Measurements from ENCODE around the gene CPA2.
"Not testable (repeated sequence)": the region's sequence is repeated elsewhere in the genome, so short reads cannot be mapped to it uniquely, and the experiment has no call there.

CPA2 gene

DNA sequence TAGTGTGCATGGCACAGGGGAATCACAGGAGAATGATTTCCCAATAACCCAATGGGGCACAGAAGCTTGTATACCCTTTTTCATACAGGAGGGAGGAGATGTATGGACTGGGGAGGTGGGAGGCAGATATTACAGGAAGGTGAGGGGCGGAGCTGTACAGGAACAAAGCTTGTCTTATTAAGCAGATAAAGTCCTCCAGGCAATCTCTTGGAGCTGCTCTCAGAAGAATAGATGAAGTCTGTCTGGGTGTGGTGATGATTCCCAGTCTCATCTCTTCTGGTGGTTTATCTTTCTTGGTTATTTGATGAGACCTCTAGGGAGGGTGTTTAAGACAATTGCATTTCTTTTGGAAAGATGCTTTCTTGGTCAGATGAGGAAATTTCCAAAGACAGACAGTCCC is 52.9 kb downstream of the CPA2 start:
- DNase-seq, result no peak

DNA sequence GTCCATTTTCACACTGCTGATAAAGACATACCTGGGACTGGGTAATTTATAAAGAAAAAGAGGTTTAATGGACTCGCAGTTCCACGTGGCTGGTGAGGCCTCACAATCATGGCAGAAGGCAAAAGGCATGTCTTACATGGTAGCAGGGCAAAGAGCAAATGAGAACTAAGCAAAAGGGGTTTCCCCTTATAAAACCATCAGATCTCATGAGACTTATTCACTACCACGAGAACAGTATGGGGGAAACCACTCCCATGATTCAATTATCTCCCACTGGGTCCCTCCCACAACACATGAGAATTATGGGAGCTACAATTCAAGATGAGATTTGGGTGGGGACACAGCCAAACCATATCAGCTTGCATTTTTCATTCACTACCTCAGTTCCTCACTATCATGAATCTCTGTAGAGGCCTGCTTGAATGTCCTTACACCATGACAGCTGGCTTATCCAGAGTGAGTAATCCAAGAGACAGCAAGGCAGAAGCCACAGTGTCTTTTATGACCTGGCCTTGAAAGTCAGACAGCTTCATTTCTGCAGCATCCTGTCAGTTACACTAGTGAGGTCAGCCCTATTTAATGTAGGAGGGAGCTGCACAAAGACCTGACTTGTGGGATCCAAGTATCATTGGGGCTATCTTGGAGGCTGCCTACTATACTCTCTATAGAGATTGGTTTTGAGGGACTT is 55.0 kb downstream of the CPA2 start:
- DNase-seq, result not testable (repeated sequence)

DNA sequence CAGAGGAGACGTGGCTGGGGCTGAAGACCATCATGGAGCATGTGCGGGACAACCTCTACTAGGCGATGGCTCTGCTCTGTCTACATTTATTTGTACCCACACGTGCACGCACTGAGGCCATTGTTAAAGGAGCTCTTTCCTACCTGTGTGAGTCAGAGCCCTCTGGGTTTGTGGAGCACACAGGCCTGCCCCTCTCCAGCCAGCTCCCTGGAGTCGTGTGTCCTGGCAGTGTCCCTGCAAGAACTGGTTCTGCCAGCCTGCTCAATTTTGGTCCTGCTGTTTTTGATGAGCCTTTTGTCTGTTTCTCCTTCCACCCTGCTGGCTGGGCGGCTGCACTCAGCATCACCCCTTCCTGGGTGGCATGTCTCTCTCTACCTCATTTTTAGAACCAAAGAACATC is 56.0 kb downstream of the CPA2 start:
- no peak for DNase-seq

DNA sequence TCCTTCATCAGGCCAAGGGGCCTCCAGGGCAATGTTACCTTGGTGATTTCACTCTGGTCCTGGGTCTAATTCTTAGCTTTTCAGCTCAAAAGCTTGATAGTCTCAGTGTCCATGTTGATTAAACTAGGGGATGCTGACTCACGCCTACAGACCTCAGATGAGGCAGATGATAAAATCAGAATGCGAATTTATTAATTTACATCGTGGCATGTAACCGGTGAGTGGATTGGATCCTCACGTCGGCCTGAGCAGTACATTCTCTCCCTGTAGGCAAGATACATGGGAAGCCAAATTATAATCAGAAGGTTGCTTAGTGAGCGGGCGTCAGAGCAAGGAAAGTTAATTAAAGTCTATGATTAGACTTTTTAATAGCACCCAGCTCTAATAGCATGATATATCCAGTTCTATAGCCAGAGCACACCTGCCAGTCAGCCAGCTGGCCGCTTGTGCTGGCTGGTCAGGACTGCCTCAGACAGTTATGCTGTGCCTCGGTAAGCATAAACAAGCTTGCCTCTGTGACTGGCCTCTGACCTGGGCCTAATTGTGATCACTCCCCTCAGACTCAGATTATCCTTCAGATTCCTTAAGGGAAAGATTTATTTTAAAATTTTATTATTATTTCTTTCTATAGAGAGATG is 57.8 kb downstream of the CPA2 start:
- DNase-seq, result no peak

DNA sequence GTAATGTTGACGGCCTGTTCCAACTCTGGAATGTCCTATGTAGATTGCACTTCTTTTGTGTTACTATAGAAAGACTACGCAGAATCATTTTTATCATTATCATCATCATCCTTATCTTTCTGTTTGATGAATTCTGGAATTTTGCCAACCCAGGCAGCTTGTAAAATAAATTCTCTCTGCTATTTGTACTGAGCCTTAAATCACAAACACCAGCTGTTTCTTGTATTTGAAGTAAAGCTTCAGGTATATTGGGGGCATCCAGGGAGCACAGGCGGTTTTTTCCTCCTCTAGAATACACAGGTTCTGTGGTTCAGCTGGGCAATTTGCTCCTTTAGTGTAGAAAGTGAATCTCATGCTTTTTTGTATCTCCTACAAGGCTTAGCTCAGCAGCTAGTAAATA is 63.0 kb downstream of the CPA2 start:
- DNase-seq, result no peak

DNA sequence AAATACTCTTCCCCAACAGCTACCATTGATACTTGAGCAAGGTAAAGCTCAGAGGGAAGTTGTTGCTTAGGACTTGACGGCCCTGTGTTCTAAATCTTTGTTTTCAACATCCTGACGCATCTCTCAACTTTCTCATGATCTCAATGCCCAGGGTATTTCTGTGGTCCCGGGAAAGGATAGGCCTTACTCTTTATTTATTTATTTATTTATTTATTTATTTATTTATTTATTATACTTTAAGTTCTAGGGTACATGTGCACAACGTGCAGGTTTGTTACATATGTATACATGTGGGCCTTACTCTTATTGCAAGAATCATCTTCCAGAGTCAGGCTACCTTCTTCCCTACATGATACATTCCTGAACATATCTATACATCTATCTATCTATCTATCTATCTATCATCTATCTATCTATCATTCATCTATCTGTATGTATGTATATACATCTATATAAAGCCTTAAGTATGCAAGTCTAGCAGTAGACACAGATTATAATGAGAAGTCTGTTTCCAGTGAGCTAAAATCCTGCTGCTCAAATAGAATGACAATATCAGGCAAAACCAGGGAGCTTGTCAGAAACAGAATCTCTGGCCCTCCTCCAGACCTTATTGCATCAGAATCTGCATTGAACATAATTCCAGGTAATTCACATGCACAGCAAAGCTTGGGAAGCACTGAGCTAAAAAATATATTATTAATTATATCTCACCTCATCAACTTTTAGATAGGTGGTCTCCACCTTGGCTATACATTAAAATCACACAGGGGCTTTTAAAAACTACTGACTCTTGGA is 65.8 kb downstream of the CPA2 start:
- no peak for DNase-seq

DNA sequence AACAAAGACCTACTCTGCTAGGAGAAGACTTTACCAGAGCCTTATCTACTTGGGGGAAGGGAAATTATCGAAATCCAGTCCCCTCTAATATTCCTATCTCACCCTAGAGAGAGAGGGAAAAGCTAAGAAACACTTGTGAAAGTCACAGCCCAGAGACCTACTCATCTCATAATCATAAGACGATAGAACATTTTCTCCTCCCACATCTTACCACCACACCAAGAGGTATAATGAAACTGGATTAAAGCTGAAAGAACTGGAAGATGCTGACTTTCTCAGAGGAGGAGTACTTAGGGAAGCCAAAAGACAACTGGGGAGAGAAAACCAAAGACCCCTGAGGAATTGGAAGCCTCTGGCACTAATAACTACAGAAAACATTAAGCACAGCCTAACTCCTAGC is 67.2 kb downstream of the CPA2 start:
- DNase-seq, result no peak

DNA sequence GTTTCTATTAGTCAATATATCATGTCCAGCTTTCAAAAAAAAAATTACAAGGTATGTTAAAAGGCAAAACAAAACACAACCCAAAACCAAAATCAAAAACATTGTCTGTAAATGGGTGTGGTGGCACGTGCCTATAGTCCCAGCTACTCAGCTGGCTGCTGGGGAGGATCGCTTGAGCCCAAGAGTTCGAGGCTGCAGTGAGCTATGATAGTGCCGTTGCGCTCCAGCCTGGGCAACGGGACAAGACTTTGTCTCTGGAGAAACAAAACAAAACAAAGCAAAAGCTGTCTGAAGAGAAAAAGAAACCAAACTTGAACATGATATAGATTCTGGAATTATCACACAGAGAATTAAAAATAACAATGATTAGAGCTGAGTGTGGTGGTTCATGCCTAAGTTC is 67.6 kb downstream of the CPA2 start:
- no peak for DNase-seq

DNA sequence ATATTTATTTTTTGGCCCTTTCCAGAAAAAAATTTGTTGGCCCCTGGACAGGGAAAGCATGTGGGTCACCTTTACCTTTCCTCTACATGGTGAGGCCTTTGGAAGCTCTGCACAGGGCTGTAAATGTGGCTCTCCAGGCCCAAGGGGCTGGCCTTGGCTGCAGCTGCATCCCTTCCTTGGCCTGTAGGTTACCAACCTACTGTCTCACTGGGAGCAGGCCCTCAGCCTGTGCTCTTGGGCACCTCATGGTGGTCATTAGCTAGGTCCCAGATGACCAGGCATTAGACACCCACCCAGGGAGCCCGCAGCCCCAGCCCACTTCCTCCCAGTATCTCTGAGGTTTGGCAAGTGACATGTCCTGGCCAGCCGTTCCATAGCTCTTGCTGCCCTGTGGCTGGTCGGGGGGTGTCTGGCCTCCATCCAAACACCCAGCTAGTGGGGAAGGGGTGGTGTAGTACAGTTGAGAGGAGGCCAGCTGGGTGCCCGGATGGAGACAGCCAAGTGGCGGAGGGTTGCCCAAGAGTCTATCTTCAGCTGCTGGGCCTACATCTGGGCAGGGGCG is 70.8 kb downstream of the CPA2 start:
- DNase-seq, result no peak

DNA sequence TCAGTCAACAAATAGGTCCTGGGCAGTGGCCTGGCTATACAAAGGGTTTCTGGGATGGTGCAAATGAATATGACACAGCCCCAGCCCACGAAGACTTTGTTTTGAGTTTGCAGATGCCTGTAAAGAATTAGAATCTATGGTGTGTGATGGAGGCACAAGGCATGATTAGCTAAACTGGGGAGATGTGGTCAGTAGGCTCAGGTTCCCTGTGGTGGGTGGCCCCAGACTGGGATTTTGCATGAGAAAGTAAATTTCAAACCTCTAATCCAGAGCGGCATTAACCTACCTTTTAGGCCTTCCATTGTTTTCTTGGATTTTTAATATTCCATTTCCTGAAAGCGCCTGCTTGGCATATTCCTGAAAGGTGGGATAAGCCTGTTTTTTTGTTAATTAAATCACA is 71.6 kb downstream of the CPA2 start:
- DNase-seq, result no peak

Data from inflammatory macrophage (primary cell).